ENCODE data around the gene XRCC5.

Gene XRCC5

DNA sequence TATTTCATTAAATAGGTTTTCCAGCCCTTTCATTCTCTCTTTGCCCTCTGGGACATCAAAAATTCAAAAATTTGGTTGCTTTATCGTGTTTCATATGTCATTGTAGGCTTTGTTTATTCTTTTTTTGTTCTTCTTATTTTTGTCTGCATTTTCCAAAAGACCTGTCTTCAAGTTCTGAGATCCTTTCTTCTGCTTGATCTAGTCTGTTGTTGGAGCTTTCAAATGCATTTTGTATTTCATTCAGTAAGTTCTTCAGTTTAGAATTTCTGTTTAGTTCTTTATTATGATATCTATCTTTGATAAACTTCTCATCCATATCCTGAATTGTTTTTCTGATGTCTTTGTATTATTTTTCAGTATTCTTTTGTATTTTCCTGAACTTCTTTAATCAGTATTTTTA, 123.6 kb downstream of the XRCC5 start:
- TF ChIP-seq, protein P1, sequence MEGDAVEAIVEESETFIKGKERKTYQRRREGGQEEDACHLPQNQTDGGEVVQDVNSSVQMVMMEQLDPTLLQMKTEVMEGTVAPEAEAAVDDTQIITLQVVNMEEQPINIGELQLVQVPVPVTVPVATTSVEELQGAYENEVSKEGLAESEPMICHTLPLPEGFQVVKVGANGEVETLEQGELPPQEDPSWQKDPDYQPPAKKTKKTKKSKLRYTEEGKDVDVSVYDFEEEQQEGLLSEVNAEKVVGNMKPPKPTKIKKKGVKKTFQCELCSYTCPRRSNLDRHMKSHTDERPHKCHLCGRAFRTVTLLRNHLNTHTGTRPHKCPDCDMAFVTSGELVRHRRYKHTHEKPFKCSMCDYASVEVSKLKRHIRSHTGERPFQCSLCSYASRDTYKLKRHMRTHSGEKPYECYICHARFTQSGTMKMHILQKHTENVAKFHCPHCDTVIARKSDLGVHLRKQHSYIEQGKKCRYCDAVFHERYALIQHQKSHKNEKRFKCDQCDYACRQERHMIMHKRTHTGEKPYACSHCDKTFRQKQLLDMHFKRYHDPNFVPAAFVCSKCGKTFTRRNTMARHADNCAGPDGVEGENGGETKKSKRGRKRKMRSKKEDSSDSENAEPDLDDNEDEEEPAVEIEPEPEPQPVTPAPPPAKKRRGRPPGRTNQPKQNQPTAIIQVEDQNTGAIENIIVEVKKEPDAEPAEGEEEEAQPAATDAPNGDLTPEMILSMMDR (IDR thresholded peaks at IDR 0.05; ENCODE audit: low read depth, low read length): no peak
- Histone ChIP-seq H3K27ac (no peak overlapping the region), H3K9me3 (ENCODE audit: severe bottlenecking) (peaks cover 7% of the 10 kb centered on the region), H3K27me3 (ENCODE audit: insufficient read depth, low read depth, severe bottlenecking) (no peaks in the 10 kb centered on the region), H3K4me3 (ENCODE audit: low read depth, low read length) (no peak overlapping the region), H3K36me3 (no peaks in the 10 kb centered on the region)
- DNase-seq: no peak

DNA sequence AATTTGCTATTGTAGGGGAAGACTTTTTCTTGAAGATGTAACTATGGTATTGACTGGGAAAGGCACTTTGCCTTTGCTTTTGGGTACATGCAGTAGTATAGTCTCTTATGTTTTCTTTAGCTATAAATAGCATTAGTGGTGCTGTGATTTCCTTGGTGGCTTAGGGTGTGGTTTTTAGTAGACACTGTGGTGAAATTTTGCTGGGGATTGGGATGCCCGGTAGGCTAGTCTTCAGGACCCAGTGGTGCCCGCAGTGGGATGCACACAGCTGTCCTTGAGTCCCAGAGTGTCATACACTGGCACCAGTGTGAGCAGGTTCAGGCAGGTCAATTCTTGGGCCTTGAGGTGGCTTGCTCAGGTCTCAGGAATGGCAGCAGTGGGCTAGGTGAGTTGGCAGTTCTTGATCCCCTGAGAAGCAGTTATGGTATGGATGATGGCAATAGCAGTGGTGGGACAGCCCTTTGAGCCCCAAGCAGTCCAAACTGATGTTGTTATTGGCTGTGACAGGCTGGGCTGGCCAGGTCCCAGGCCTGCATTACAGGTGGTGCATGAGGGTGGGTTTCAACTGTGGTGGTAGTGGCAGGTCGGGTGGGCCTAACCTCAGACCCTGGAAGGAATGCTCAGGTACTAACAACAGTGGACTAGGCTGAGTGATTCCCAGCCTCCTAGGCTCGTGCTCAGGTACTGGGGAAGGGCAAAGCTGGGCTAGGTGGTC, 124.3 kb downstream of the XRCC5 start:
- no peaks in the 10 kb centered on the region for H3K27me3 ChIP-seq (ENCODE audit: insufficient read depth, low read depth, severe bottlenecking)
- no peaks in the 10 kb centered on the region for H3K36me3 ChIP-seq
- no peak for DNase-seq
- H3K4me3 ChIP-seq (ENCODE audit: low read depth, low read length): no peak overlapping the region
- TF ChIP-seq, protein P1 (IDR thresholded peaks at IDR 0.05; ENCODE audit: low read depth, low read length): no peak
- no peak overlapping the region for H3K27ac ChIP-seq
- H3K9me3 ChIP-seq (ENCODE audit: severe bottlenecking): peaks cover 7% of the 10 kb centered on the region

DNA sequence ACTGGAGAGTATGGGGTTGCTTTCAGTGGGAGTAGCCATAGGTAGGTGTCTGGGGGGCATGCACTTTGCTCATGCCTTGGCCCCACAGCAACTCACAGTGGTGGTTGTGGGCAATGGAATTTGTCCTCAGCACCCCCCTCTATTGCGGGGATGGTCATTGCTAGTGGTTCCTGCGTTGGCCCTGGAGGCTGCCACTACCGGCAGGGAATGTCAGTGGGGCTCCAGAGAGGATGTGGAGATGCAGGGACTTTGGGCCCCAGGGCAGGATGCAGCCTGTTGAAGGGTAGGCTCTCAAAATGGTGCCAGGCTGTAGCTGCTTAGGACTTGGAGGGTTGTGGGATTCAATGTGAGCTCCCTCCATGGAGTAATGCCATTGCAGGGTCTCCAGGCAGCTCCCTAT, 125.0 kb downstream of the XRCC5 start:
- H3K27me3 ChIP-seq (ENCODE audit: insufficient read depth, low read depth, severe bottlenecking): no peaks in the 10 kb centered on the region
- TF ChIP-seq, protein P1 (IDR thresholded peaks at IDR 0.05; ENCODE audit: low read depth, low read length): no peak

DNA sequence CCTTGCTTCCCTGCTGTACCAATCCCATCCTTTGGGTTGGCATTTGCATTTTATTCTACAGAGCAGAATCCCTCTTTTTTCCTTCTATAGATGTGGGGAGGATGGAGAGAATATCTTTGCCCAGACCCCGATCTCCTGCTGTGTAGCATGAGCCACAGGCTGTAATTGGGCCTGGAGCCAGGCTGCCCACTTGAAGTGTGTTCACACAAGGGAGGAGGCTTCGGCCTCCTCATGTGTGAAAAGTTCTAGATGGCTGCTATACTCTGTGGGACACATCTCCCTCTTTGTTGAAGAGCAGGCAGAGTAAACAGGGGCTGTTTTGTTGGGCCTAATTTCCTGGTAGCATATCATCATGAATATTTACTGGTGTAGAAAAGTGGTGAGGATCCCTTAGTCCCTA, 126.3 kb downstream of the XRCC5 start:
- no peak overlapping the region for H3K27ac ChIP-seq
- TF ChIP-seq, protein P1 (IDR thresholded peaks at IDR 0.05; ENCODE audit: low read depth, low read length): no peak
- no peaks in the 10 kb centered on the region for H3K36me3 ChIP-seq
- H3K4me3 ChIP-seq (ENCODE audit: low read depth, low read length): no peak overlapping the region
- H3K9me3 ChIP-seq (ENCODE audit: severe bottlenecking): peaks cover 7% of the 10 kb centered on the region
- no peak for DNase-seq
- H3K27me3 ChIP-seq (ENCODE audit: insufficient read depth, low read depth, severe bottlenecking): no peaks in the 10 kb centered on the region

More for the DNA sequence above, 125.0 kb downstream of the XRCC5 start:
- Histone ChIP-seq H3K36me3 (no peaks in the 10 kb centered on the region), H3K27ac (no peak overlapping the region), H3K9me3 (ENCODE audit: severe bottlenecking) (peaks cover 7% of the 10 kb centered on the region), H3K4me3 (ENCODE audit: low read depth, low read length) (no peak overlapping the region)
- DNase-seq: no peak

DNA sequence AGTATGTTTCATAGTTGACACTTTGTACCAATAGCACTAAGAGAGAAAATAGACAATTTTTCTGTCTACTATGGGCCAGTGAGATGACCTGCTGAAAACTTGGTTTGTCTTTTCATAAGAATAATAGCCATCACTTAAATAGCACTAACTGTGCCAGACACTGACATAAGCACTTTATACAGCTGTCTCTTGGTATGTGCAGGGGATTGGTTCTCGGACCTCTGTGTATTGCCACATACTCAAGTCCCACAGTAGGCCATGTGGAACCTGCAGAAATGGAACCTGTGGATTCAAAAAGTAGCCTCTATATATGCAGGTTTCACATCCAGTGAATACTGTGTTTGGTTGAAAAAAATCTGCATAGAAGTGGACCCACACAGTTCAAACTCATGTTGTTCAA, 126.7 kb downstream of the XRCC5 start:
- TF ChIP-seq, protein P1 (IDR thresholded peaks at IDR 0.05; ENCODE audit: low read depth, low read length): no peak
- Histone ChIP-seq H3K27ac (no peak overlapping the region), H3K4me3 (ENCODE audit: low read depth, low read length) (no peak overlapping the region), H3K9me3 (ENCODE audit: severe bottlenecking) (peaks cover 7% of the 10 kb centered on the region), H3K27me3 (ENCODE audit: insufficient read depth, low read depth, severe bottlenecking) (no peaks in the 10 kb centered on the region), H3K36me3 (no peaks in the 10 kb centered on the region)
- no peak for DNase-seq

DNA sequence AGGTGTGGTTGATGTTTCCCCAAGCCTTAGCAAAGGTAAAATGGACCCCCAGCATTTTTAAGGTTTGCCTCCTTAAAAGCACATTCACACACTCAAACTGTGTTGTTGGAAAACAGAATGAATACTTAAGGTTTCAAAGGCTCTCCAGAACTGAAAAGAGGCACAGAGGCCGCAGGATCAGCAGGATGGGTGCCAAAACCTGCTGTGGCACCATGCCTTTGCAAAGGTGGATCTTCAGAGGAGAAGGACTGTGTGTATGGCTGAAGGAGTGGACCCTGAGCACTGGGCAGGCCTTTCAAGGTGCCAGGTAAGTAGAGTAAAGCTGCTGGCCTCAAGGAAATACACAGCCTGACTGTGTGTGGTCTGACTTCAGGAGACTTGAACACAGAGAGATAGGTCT, 127.3 kb downstream of the XRCC5 start:
- no peak overlapping the region for H3K27ac ChIP-seq

More for the DNA sequence above, 127.3 kb downstream of the XRCC5 start:
- peaks cover 7% of the 10 kb centered on the region for H3K9me3 ChIP-seq (ENCODE audit: severe bottlenecking)
- no peak overlapping the region for H3K4me3 ChIP-seq (ENCODE audit: low read depth, low read length)
- no peaks in the 10 kb centered on the region for H3K27me3 ChIP-seq (ENCODE audit: insufficient read depth, low read depth, severe bottlenecking)
- TF ChIP-seq, protein P1 (IDR thresholded peaks at IDR 0.05; ENCODE audit: low read depth, low read length): no peak
- H3K36me3 ChIP-seq: no peaks in the 10 kb centered on the region
- no peak for DNase-seq

Measured in WERI-Rb-1 (cell line).